Right lobe of liver (tissue), 4 donors: Measurements from ENCODE around the gene TOMM20L.

Experiments used
- POLR2A ChIP-seq: fragments of 450-650 bp; IDR thresholded peaks from one replicate; pipeline ENCODE4 v1.6.1; 2017; ENCODE audit warnings: antibody characterized with exemption, mild to moderate bottlenecking
- TF ChIP-seq, protein P1 (sequence below), 4 donors: fragments of 200-600 bp in 3 of 4; fragments of 450-650 bp in 1 of 4; IDR thresholded peaks; one replicate each; pipeline versions ENCODE4 v1.5.1 to v1.8.0; 2016 to 2022; ENCODE audit warnings: antibody characterized with exemption in 4 of 4, mild to moderate bottlenecking in 2 of 4
- donor health status: DM: no; HTN: no; CAD: no.
- donor health status: DM: no; HTN: no; CAD: no.
- donor health status: DM: no; HTN: yes; CAD: no.

DNA sequence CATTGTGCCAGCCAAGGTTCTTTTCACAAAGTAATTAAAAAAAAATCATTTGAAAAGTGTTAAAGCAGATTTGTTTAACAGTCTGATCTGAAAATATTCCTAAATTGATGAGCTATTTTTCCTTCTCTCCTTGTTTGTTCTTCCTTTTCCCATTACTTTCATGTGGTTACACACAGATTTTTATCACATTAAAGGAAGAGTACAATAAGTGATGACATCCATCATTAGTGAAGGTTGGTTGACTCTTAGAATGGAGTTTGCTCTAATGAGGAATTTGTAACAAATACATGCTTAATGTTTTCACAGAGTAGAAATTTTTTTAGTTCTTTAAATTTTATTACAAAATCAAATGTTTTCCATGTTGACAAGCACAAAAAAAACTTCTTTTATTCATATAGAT, 18.9 kb upstream of the TOMM20L start:
- TF ChIP-seq, protein P1, sequence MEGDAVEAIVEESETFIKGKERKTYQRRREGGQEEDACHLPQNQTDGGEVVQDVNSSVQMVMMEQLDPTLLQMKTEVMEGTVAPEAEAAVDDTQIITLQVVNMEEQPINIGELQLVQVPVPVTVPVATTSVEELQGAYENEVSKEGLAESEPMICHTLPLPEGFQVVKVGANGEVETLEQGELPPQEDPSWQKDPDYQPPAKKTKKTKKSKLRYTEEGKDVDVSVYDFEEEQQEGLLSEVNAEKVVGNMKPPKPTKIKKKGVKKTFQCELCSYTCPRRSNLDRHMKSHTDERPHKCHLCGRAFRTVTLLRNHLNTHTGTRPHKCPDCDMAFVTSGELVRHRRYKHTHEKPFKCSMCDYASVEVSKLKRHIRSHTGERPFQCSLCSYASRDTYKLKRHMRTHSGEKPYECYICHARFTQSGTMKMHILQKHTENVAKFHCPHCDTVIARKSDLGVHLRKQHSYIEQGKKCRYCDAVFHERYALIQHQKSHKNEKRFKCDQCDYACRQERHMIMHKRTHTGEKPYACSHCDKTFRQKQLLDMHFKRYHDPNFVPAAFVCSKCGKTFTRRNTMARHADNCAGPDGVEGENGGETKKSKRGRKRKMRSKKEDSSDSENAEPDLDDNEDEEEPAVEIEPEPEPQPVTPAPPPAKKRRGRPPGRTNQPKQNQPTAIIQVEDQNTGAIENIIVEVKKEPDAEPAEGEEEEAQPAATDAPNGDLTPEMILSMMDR (IDR thresholded peaks at IDR 0.05), result no peak
- no peak for TF ChIP-seq POLR2A
